UCSD-AML1 (cell line): Measurements from ENCODE around the gene USP21.

Source experiments
- DNase-seq: peaks from one replicate; lab custom pipeline; 2025; ENCODE audit not compliant: unreplicated experiment; lab: John Stamatoyannopoulos, UW

The USP21 gene

GRCh38 chr1:161190962-161191521, 31.7 kb downstream of the USP21 start:
- no peak for DNase-seq

GRCh38 chr1:161191971-161192370, 32.7 kb downstream of the USP21 start:
- no peak for DNase-seq

GRCh38 chr1:161192476-161193465, 33.5 kb downstream of the USP21 start:
- peak; percentile 60 for DNase-seq

GRCh38 chr1:161193561-161194235, 34.4 kb downstream of the USP21 start:
- no peak for DNase-seq

- no peak for DNase-seq
Measured at GRCh38 chr1:161195171-161195570, 35.9 kb downstream of the USP21 start.

- DNase-seq: no peak
Measured at GRCh38 chr1:161196111-161196510, 36.8 kb downstream of the USP21 start.

- no peak for DNase-seq
Measured at GRCh38 chr1:161196521-161197451, 37.5 kb downstream of the USP21 start.

- no peak for DNase-seq
Measured at GRCh38 chr1:161197560-161198193, 38.4 kb downstream of the USP21 start.

GRCh38 chr1:161198194-161198896, 39.0 kb downstream of the USP21 start:
- peak; percentile 53 for DNase-seq

- DNase-seq: peak; percentile 76
Measured at GRCh38 chr1:161198897-161199431, 39.7 kb downstream of the USP21 start, which contains the start of gene ADAMTS4. ADAMTS4 (minus strand) TSS chr1:161199054; CDS start chr1:161198627, 427 bp downstream.

GRCh38 chr1:161199506-161200139, 40.3 kb downstream of the USP21 start:
- peak; percentile 37 for DNase-seq

GRCh38 chr1:161200421-161200991, 41.2 kb downstream of the USP21 start:
- DNase-seq: peak; percentile 69

GRCh38 chr1:161200992-161201835, 41.9 kb downstream of the USP21 start:
- DNase-seq: peak; percentile 76

- DNase-seq: peak; percentile 94
Measured at GRCh38 chr1:161201836-161202712, 42.8 kb downstream of the USP21 start, which contains the start of gene NDUFS2. NDUFS2 (plus strand) TSS chr1:161202367; CDS start chr1:161202386, 19 bp downstream.

- DNase-seq: no peak
Measured at GRCh38 chr1:161206411-161207140, 47.3 kb downstream of the USP21 start.

- no peak for DNase-seq
Measured at GRCh38 chr1:161207173-161207572, 47.9 kb downstream of the USP21 start.
